ENCODE results near the gene INAFM2. TPM values are rescaled to one million over a fixed set of nuclear protein-coding genes. Genes with fewer than 3 reads are reported as not detected.

The INAFM2 gene
- total and polyA plus RNA-seq, 9 of the 15 experiments (the other 6 are each of a cell fraction or from before 2014, with no cell fraction given): 11.8 to 43.1 (median 27.2) TPM

DNA sequence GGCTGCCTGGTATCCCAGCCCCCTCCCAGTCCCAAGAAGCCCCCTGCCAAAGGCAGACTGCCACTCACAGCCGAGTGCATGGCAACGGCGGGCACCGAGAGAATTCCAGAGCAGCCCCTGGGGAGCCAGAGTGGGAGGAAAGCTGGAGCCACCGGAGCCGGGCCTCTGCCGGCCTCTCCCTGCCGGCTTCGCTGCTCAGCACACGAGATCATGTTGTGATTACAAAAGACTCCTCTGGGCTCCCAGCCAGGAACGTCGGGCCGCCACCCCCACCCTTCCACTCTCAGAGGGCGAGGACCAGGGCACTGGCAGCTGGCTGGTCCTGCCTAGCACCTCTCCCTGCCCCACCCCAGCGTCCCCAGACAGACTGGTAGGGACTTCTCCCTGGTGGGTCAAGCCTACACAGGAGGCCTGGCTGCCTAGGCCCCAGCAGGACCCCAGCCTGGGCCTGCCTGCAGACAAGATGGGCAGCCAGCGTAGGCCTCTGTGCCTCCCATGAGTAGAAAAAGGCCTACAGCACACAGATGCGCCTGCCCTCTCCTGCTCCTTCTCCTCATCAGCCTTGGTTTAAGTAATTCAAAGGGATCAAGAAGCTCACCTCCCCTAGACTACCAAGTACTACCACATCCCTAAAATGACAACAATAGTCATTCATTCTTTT lies 17.4 kb downstream of the INAFM2 start, which contains the start of gene CCDC9B (continued):
- TF ChIP-seq, protein P1, sequence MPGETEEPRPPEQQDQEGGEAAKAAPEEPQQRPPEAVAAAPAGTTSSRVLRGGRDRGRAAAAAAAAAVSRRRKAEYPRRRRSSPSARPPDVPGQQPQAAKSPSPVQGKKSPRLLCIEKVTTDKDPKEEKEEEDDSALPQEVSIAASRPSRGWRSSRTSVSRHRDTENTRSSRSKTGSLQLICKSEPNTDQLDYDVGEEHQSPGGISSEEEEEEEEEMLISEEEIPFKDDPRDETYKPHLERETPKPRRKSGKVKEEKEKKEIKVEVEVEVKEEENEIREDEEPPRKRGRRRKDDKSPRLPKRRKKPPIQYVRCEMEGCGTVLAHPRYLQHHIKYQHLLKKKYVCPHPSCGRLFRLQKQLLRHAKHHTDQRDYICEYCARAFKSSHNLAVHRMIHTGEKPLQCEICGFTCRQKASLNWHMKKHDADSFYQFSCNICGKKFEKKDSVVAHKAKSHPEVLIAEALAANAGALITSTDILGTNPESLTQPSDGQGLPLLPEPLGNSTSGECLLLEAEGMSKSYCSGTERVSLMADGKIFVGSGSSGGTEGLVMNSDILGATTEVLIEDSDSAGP (CRISPR knock-in tag; IDR thresholded peaks at IDR 0.05): no peak
- TF ChIP-seq ZBTB7A (IDR thresholded peaks at IDR 0.05; ENCODE audit: borderline replicate concordance, control insufficient read depth, low read depth, low read length): no peak
- TF ChIP-seq, protein P2, sequence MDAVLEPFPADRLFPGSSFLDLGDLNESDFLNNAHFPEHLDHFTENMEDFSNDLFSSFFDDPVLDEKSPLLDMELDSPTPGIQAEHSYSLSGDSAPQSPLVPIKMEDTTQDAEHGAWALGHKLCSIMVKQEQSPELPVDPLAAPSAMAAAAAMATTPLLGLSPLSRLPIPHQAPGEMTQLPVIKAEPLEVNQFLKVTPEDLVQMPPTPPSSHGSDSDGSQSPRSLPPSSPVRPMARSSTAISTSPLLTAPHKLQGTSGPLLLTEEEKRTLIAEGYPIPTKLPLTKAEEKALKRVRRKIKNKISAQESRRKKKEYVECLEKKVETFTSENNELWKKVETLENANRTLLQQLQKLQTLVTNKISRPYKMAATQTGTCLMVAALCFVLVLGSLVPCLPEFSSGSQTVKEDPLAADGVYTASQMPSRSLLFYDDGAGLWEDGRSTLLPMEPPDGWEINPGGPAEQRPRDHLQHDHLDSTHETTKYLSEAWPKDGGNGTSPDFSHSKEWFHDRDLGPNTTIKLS (IDR thresholded peaks at IDR 0.05; ENCODE audit: borderline replicate concordance, low read depth): peak; percentile 21; the same call in 1 of the 2 replicates
- no peak for TF ChIP-seq GTF2E2 (tag; IDR thresholded peaks at IDR 0.05)
- TF ChIP-seq, protein P3, sequence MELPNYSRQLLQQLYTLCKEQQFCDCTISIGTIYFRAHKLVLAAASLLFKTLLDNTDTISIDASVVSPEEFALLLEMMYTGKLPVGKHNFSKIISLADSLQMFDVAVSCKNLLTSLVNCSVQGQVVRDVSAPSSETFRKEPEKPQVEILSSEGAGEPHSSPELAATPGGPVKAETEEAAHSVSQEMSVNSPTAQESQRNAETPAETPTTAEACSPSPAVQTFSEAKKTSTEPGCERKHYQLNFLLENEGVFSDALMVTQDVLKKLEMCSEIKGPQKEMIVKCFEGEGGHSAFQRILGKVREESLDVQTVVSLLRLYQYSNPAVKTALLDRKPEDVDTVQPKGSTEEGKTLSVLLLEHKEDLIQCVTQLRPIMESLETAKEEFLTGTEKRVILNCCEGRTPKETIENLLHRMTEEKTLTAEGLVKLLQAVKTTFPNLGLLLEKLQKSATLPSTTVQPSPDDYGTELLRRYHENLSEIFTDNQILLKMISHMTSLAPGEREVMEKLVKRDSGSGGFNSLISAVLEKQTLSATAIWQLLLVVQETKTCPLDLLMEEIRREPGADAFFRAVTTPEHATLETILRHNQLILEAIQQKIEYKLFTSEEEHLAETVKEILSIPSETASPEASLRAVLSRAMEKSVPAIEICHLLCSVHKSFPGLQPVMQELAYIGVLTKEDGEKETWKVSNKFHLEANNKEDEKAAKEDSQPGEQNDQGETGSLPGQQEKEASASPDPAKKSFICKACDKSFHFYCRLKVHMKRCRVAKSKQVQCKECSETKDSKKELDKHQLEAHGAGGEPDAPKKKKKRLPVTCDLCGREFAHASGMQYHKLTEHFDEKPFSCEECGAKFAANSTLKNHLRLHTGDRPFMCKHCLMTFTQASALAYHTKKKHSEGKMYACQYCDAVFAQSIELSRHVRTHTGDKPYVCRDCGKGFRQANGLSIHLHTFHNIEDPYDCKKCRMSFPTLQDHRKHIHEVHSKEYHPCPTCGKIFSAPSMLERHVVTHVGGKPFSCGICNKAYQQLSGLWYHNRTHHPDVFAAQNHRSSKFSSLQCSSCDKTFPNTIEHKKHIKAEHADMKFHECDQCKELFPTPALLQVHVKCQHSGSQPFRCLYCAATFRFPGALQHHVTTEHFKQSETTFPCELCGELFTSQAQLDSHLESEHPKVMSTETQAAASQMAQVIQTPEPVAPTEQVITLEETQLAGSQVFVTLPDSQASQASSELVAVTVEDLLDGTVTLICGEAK (IDR thresholded peaks at IDR 0.05): no peak
- TF ChIP-seq, protein P3 (CRISPR knock-in tag; IDR thresholded peaks at IDR 0.05): no peak
- 0 out of 4 replicates have a peak, but pooled peaks of 1 of the 2 experiments have one; percentile 23 for TF ChIP-seq MAZ (CRISPR knock-in tag; conservative IDR thresholded peaks at IDR 0.05 in 1 of 2, IDR thresholded peaks at IDR 0.05 in 1 of 2)
- TF ChIP-seq, protein P4, sequence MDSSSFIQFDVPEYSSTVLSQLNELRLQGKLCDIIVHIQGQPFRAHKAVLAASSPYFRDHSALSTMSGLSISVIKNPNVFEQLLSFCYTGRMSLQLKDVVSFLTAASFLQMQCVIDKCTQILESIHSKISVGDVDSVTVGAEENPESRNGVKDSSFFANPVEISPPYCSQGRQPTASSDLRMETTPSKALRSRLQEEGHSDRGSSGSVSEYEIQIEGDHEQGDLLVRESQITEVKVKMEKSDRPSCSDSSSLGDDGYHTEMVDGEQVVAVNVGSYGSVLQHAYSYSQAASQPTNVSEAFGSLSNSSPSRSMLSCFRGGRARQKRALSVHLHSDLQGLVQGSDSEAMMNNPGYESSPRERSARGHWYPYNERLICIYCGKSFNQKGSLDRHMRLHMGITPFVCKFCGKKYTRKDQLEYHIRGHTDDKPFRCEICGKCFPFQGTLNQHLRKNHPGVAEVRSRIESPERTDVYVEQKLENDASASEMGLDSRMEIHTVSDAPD (CRISPR knock-in tag; IDR thresholded peaks at IDR 0.05): no peak
- TF ChIP-seq BMI1 (IDR thresholded peaks at IDR 0.05; ENCODE audit: low read length): no peak

All from K562 (cell line).